Keratinocyte (primary cell): ENCODE measurements around the gene MAST3.

Experiments
- CTCF ChIP-seq, 3 experiments: IDR thresholded peaks in 1 of 3; conservative IDR thresholded peaks in 1 of 3; optimal IDR thresholded peaks in 1 of 3; 2 replicates in 2 of 3; 3 replicates in 1 of 3; pipeline versions ENCODE3 to v1.5.1; 2011; ENCODE audit warnings: low read length in 3 of 3, mild to moderate bottlenecking in 3 of 3, moderate library complexity in 2 of 3, control low read depth in 1 of 3, inconsistent platforms in 1 of 3; ENCODE audit not compliant: insufficient read depth in 2 of 3; ENCODE audit errors: extremely low read depth in 1 of 3
- EZH2 ChIP-seq: IDR thresholded peaks from one replicate; pipeline ENCODE4 v1.6.1; 2012; ENCODE audit warnings: inconsistent platforms, mild to moderate bottlenecking, low read length, moderate library complexity

- TF ChIP-seq CTCF (optimal IDR thresholded peaks at IDR 0.05 in 1 of 3, IDR thresholded peaks at IDR 0.05 in 1 of 3, conservative IDR thresholded peaks at IDR 0.05 in 1 of 3; ENCODE audit: extremely low read depth in 1 of 3, insufficient read depth in 2 of 3, low read length in 3 of 3) (no peak), EZH2 (no peak)
Observed at GRCh38 chr19:18053576-18054219, 43.9 kb upstream of the MAST3 start.
